H9 (cell line): Measurements from ENCODE around the gene AADACL3. TPM values are rescaled to one million over a fixed set of nuclear protein-coding genes. Genes with fewer than 3 reads are reported as not detected.

ENCODE experiments used
- DNase-seq: peaks from one replicate; pipeline ENCODE4 v3.0.0-alpha.2; 2017
- H2AFZ ChIP-seq: one replicate; pipeline ENCODE4 v1.6.1; 2013; ENCODE audit warnings: mild to moderate bottlenecking, low read length, control low read depth, moderate library complexity
- H2AK5ac ChIP-seq: 2 replicates; pipeline ENCODE4 v1.6.1; 2013; ENCODE audit warnings: low read length, control low read depth, mixed read lengths; ENCODE audit not compliant: insufficient read length
- H2BK120ac ChIP-seq: one replicate; pipeline ENCODE4 v1.6.1; 2013; ENCODE audit warnings: low read depth, mild to moderate bottlenecking, low read length, control low read depth, inconsistent platforms; ENCODE audit not compliant: poor library complexity, severe bottlenecking
- H2BK12ac ChIP-seq: 2 replicates; pipeline ENCODE4 v1.6.1; 2013; ENCODE audit warnings: low read length, control low read depth, mixed read lengths, low read depth; ENCODE audit not compliant: insufficient read length
- H2BK15ac ChIP-seq: 2 replicates; pipeline ENCODE4 v1.6.1; 2013; ENCODE audit warnings: low read depth, low read length, control low read depth
- H2BK20ac ChIP-seq: one replicate; pipeline ENCODE4 v1.6.1; 2013; ENCODE audit warnings: low read depth, mild to moderate bottlenecking, low read length, control low read depth, inconsistent platforms; ENCODE audit not compliant: poor library complexity, severe bottlenecking
- H2BK5ac ChIP-seq: 2 replicates; pipeline ENCODE4 v1.6.1; 2013; ENCODE audit warnings: low read length, control low read depth, mixed read lengths; ENCODE audit not compliant: insufficient read length
- H3K14ac ChIP-seq: 2 replicates; pipeline ENCODE4 v1.6.1; 2013; ENCODE audit warnings: low read length, control low read depth; ENCODE audit not compliant: insufficient read depth
- H3K18ac ChIP-seq: 2 replicates; pipeline ENCODE4 v1.6.1; 2013; ENCODE audit warnings: low read depth, mild to moderate bottlenecking, mixed read lengths, low read length, control low read depth; ENCODE audit not compliant: insufficient read length
- H3K23ac ChIP-seq: 2 replicates; pipeline ENCODE4 v1.6.1; 2013; ENCODE audit warnings: low read length, control low read depth, mixed read lengths, low read depth; ENCODE audit not compliant: insufficient read length
- H3K23me2 ChIP-seq: 2 replicates; pipeline ENCODE4 v1.6.1; 2013; ENCODE audit warnings: low read depth, mild to moderate bottlenecking, mixed read lengths, low read length, control low read depth; ENCODE audit not compliant: insufficient read length, poor library complexity, severe bottlenecking
- H3K27ac ChIP-seq: 2 replicates; pipeline ENCODE4 v1.5.1; 2013; ENCODE audit warnings: low read length, control low read depth, mixed read lengths, low read depth; ENCODE audit not compliant: insufficient read length
- H3K27me3 ChIP-seq: 2 replicates; pipeline ENCODE4 v1.6.1; 2013; ENCODE audit warnings: low read length, control low read depth, inconsistent platforms; ENCODE audit not compliant: insufficient read depth
- H3K4ac ChIP-seq: 2 replicates; pipeline ENCODE4 v1.6.1; 2013; ENCODE audit warnings: low read depth, mild to moderate bottlenecking, control low read depth, inconsistent platforms, low read length, moderate library complexity
- H3K4me1 ChIP-seq: 2 replicates; pipeline ENCODE4 v1.6.1; 2013; ENCODE audit warnings: low read length, control low read depth, inconsistent platforms; ENCODE audit not compliant: insufficient read depth
- H3K4me2 ChIP-seq: 2 replicates; pipeline ENCODE4 v1.6.1; 2013; ENCODE audit warnings: low read length, control low read depth, mixed read lengths; ENCODE audit not compliant: insufficient read length, insufficient read depth
- H3K56ac ChIP-seq: 2 replicates; pipeline ENCODE4 v1.6.1; 2013; ENCODE audit warnings: low read depth, mild to moderate bottlenecking, mixed read lengths, low read length, control low read depth; ENCODE audit not compliant: insufficient read length
- H3K79me1 ChIP-seq: 2 replicates; pipeline ENCODE4 v1.6.1; 2013; ENCODE audit warnings: low read depth, mild to moderate bottlenecking, moderate library complexity, low read length, control low read depth, inconsistent platforms; ENCODE audit not compliant: insufficient read depth, poor library complexity, severe bottlenecking
- H3K79me2 ChIP-seq: 2 replicates; pipeline ENCODE4 v1.6.1; 2013; ENCODE audit warnings: low read length, control low read depth, inconsistent platforms; ENCODE audit not compliant: insufficient read depth
- H3K9ac ChIP-seq: 2 replicates; pipeline ENCODE4 v1.6.1; 2013; ENCODE audit warnings: low read length, control low read depth, mixed read lengths; ENCODE audit not compliant: insufficient read length; ENCODE audit errors: extremely low read depth
- H3K9me3 ChIP-seq: one replicate; pipeline ENCODE4 v1.6.1; 2013; ENCODE audit warnings: low read depth, low read length, inconsistent platforms; ENCODE audit not compliant: control insufficient read depth
- H3T11ph ChIP-seq: one replicate; pipeline ENCODE4 v1.6.1; 2013; ENCODE audit warnings: mild to moderate bottlenecking, low read length, control low read depth, inconsistent platforms
- H4K20me1 ChIP-seq: one replicate; pipeline ENCODE4 v1.6.1; 2013; ENCODE audit not compliant: control insufficient read depth, insufficient read length, insufficient read depth
- H4K5ac ChIP-seq: 2 replicates; pipeline ENCODE4 v1.6.1; 2013; ENCODE audit warnings: low read depth, mild to moderate bottlenecking, mixed read lengths, low read length, control low read depth; ENCODE audit not compliant: insufficient read length
- H4K8ac ChIP-seq: replicated peaks from 2 replicates; pipeline ENCODE4 v1.6.1; 2013; ENCODE audit warnings: low read length, control low read depth, mixed read lengths, low read depth; ENCODE audit not compliant: insufficient read length
- H4K91ac ChIP-seq: 2 replicates; pipeline ENCODE4 v1.6.1; 2013; ENCODE audit warnings: low read depth, mild to moderate bottlenecking, moderate library complexity, mixed read lengths, low read length, control low read depth; ENCODE audit not compliant: insufficient read length
- H3K27ac Mint-ChIP-seq, 3 experiments: 2 replicates in 2 of 3; 3 replicates in 1 of 3; pipeline ENCODE4 v1.8.0; 2020 to 2021; ENCODE audit warnings: mixed read lengths in 3 of 3, mild to moderate bottlenecking in 1 of 3, moderate library complexity in 1 of 3
- H3K27me3 Mint-ChIP-seq: 2 replicates; pipeline ENCODE4 v1.8.0; 2021; ENCODE audit warnings: low read depth, mild to moderate bottlenecking, moderate library complexity, mixed read lengths
- H3K36me3 Mint-ChIP-seq, 3 experiments: 2 replicates in 2 of 3; 3 replicates in 1 of 3; pipeline ENCODE4 v1.8.0; 2020 to 2021; ENCODE audit warnings: low read depth in 3 of 3, mixed read lengths in 3 of 3; ENCODE audit not compliant: insufficient read depth in 1 of 3
- H3K4me1 Mint-ChIP-seq, 2 experiments: 2 replicates each; pipeline ENCODE4 v1.8.0; 2020; ENCODE audit warnings: mixed read lengths in 2 of 2
- H3K4me3 Mint-ChIP-seq, 2 experiments: 2 replicates in 1 of 2; 3 replicates in 1 of 2; pipeline ENCODE4 v1.8.0; 2020 to 2021; ENCODE audit warnings: mild to moderate bottlenecking in 2 of 2, mixed read lengths in 2 of 2, moderate library complexity in 1 of 2
- H3K9me3 Mint-ChIP-seq, 2 experiments: 2 replicates in 1 of 2; 3 replicates in 1 of 2; pipeline ENCODE4 v1.8.0; 2020; ENCODE audit warnings: mild to moderate bottlenecking in 2 of 2, mixed read lengths in 2 of 2, moderate library complexity in 1 of 2
- WGBS: extraction: QIAGEN DNeasy Blood & Tissue Kit; methylation state at CpG from one replicate; pipeline ENCODE4 v1.1.7; 2013; ENCODE audit warnings: missing lambda C conversion rate, low lambda C conversion rate, mixed read lengths; ENCODE audit not compliant: insufficient read length; ENCODE audit errors: extremely low coverage; 5-methylcytosine and 5-hydroxymethylcytosine counted together
- total RNA-seq: library from RNA; stranded (reverse); gene quantifications from 2 replicates; pipeline ENCODE4 v1.2.1, GENCODE V29; 2021
- TF ChIP-seq, protein P1 (sequence below): fragments of 200-600 bp; sonication (generic); conservative IDR thresholded peaks from 3 replicates; pipeline ENCODE4 v1.8.0; 2021; ENCODE audit warnings: antibody characterized with exemption, mild to moderate bottlenecking

AADACL3 gene
- total RNA-seq, 1 experiment from 2014 or later, result 0.22 TPM

DNA sequence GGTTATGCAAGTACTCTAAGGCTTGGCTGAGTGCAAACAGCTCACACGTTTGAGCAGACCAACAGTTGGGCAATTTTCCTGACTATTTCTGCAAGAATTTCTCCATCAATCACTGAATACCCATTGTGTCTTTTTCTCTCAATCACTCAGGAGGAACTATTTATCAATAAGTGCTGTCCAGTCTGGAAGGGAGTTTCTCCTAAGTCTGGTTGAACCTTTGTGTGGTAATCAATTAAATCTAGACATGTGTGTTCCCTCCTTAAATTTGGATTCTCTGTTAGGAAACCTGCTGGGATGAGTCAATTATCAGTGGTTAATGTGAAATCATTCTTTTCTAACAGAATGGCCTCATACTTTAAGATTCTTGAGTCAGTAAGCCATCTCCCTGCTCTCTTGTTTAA is 6.8 kb upstream of the AADACL3 start:
- Histone ChIP-seq H3K56ac (no peak overlapping the region), H3K79me1 (no peaks in the 10 kb centered on the region), H2AFZ (no peak overlapping the region), H3K9ac (no peak overlapping the region), H3K79me2 (no peaks in the 10 kb centered on the region), H4K20me1 (no peaks in the 10 kb centered on the region), H3K4me1 (peaks cover 5% of the 10 kb centered on the region; the same call in 1 of the 2 replicates), H4K8ac (no peak overlapping the region), H3K23me2 (no peaks in the 10 kb centered on the region), H3K4me2 (no peak overlapping the region), H2BK20ac (no peak overlapping the region), H3K27ac (no peak overlapping the region), H2BK12ac (no peak overlapping the region), H3K4ac (no peak overlapping the region), H2BK5ac (no peak overlapping the region), H3K14ac (no peak overlapping the region), H2BK15ac (no peak overlapping the region), H3K27me3 (no peaks in the 10 kb centered on the region), H3K18ac (no peak overlapping the region), H2AK5ac (no peak overlapping the region), H3T11ph (no peak overlapping the region), H4K91ac (no peak overlapping the region), H3K23ac (no peak overlapping the region), H2BK120ac (no peak overlapping the region), H3K9me3 (peaks cover 4% of the 10 kb centered on the region), H4K5ac (no peak overlapping the region)
- Mint-ChIP-seq H3K4me1 (peaks cover 26 to 28% of the 10 kb centered on the region in 2 experiments), H3K27ac (no peak overlapping the region), H3K4me3 (no peak overlapping the region), H3K9me3 (peaks cover 1% of the 10 kb centered on the region in 2 experiments; a peak in 4 of 5 replicates), H3K36me3 (peaks cover 0 to 3% (median under 1%) of the 10 kb centered on the region in 3 experiments; a peak in 4 of 7 replicates), H3K27me3 (no peaks in the 10 kb centered on the region; the same call in 1 of the 2 replicates)
- WGBS, result no CpG with 5 or more reads among the region's 1 CpG
- TF ChIP-seq, protein P1, sequence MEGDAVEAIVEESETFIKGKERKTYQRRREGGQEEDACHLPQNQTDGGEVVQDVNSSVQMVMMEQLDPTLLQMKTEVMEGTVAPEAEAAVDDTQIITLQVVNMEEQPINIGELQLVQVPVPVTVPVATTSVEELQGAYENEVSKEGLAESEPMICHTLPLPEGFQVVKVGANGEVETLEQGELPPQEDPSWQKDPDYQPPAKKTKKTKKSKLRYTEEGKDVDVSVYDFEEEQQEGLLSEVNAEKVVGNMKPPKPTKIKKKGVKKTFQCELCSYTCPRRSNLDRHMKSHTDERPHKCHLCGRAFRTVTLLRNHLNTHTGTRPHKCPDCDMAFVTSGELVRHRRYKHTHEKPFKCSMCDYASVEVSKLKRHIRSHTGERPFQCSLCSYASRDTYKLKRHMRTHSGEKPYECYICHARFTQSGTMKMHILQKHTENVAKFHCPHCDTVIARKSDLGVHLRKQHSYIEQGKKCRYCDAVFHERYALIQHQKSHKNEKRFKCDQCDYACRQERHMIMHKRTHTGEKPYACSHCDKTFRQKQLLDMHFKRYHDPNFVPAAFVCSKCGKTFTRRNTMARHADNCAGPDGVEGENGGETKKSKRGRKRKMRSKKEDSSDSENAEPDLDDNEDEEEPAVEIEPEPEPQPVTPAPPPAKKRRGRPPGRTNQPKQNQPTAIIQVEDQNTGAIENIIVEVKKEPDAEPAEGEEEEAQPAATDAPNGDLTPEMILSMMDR, result no peak
- no peak for DNase-seq
